IPS DF 6.9 (cell line): Measurements from ENCODE around the gene ADARB1.
"Not testable (repeated sequence)": the region's sequence is repeated elsewhere in the genome, so short reads cannot be mapped to it uniquely, and the experiment has no call there.

Experiments
- DNase-seq: peaks from one replicate; pipeline ENCODE4 v3.0.0-alpha.2; 2013; ENCODE audit warnings: low read depth, low spot score
- H3K27ac ChIP-seq: one replicate; pipeline ENCODE4 v1.5.1; 2013; ENCODE audit warnings: low read length, control low read depth
- H3K27me3 ChIP-seq: 2 replicates; pipeline ENCODE4 v1.6.1; 2013; ENCODE audit warnings: mild to moderate bottlenecking, low read length; ENCODE audit not compliant: control insufficient read depth, insufficient read depth
- H3K36me3 ChIP-seq: 2 replicates; pipeline ENCODE4 v1.6.1; 2013; ENCODE audit warnings: low read length; ENCODE audit not compliant: control insufficient read depth, insufficient read depth
- H3K4me1 ChIP-seq: 2 replicates; pipeline ENCODE4 v1.6.1; 2013; ENCODE audit warnings: low read length; ENCODE audit not compliant: control insufficient read depth, insufficient read depth
- H3K4me3 ChIP-seq: 2 replicates; pipeline ENCODE4 v1.5.1; 2013; ENCODE audit warnings: mild to moderate bottlenecking, low read length
- H3K9me3 ChIP-seq: 2 replicates; pipeline ENCODE4 v1.6.1; 2013; ENCODE audit warnings: low read length, inconsistent platforms; ENCODE audit not compliant: control insufficient read depth, insufficient read depth
- WGBS: extraction: QIAGEN DNeasy Blood & Tissue Kit; methylation state at CpG from one replicate; pipeline ENCODE4 v1.1.7; 2013; ENCODE audit warnings: mixed read lengths, missing lambda C conversion rate; ENCODE audit not compliant: insufficient read length, insufficient coverage; 5-methylcytosine and 5-hydroxymethylcytosine counted together

Gene ADARB1

DNA sequence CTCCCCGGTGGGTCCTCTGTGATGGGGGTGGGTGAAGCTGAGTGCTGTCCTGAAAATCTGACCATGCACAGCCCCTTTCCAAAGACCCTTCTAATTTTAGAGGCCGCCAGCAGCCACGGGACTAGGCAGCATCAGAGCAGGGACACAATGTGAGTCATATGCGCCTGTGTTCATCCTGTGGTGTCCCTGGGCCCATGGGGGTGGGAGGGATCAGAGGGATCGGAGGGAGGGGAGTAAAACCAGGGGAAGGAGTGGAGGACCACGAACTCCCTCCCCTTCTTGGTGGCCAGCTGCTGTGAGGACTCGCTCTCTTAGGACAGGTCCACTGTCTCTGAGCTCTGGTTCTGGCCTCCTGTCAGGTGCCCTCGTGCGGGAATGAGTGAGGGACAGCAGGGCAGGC is 61.5 kb downstream of the ADARB1 start:
- no CpG with 5 or more reads among the region's 9 CpGs for WGBS
- H3K9me3 ChIP-seq, result no peaks in the 10 kb centered on the region
- no peaks in the 10 kb centered on the region for H3K27me3 ChIP-seq
- H3K4me3 ChIP-seq, result no peak overlapping the region
- H3K36me3 ChIP-seq, result no peaks in the 10 kb centered on the region
- no peak for DNase-seq
- H3K4me1 ChIP-seq, result no peaks in the 10 kb centered on the region
- no peak overlapping the region for H3K27ac ChIP-seq

DNA sequence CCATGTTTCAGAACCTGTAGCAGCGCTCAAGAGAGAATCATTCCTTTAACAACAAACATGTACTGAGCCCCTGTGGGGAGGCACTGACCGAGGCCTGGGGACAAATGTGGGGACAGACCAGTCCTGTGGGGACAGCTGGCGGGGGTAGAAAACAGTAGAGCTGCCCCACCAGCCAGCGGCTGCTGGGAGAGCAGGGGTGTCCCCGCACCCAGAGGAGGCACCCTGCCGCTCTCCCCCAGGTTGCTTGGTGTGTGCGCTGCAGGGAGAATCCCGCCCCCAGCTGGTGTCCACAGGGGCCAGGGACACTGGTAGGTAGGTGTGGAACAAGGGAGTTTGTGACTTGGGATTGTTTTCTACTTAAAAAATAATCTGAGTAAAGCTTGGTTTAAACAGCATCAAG is 62.1 kb downstream of the ADARB1 start:
- DNase-seq, result no peak
- no peaks in the 10 kb centered on the region for H3K36me3 ChIP-seq
- WGBS, result no CpG with 5 or more reads among the region's 8 CpGs
- H3K4me3 ChIP-seq, result no peak overlapping the region
- no peaks in the 10 kb centered on the region for H3K9me3 ChIP-seq
- H3K27ac ChIP-seq, result no peak overlapping the region
- H3K27me3 ChIP-seq, result no peaks in the 10 kb centered on the region
- no peaks in the 10 kb centered on the region for H3K4me1 ChIP-seq

DNA sequence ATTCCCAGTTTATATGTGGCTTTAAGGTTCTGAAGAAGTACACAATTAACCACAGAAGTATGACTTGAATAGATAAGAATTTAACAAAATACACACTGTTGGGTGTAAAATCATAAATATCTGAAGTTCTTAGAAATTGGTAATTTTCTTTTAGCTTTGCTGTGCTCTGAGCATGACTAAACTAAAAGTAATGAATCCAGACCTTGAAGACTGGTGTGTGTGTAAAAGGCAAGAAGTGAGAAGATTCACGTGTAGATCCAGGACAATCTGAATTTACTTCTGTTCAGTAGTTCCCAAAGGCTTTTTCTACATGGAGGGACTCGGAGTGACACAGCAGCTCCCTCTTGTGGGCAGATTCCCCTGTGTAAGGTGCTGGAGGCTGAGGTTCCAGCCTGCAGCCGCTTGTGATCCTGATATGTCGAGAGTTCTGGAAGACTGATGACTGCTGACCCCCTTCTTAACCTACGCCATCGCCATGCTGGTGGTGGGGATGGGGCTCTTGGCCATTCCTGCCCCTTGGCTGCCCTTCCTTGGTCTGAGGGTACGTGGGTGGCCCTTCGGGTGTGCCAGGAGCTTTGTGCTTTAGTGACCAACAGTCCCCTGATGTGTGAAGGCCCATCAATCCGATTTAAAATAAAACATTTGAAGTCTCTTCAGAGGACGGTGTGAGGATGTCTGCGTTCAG is 62.7 kb downstream of the ADARB1 start:
- DNase-seq, result peak; percentile 77
- Histone ChIP-seq H3K27ac (no peak overlapping the region), H3K9me3 (no peaks in the 10 kb centered on the region), H3K36me3 (no peaks in the 10 kb centered on the region), H3K27me3 (no peaks in the 10 kb centered on the region), H3K4me1 (no peaks in the 10 kb centered on the region), H3K4me3 (no peak overlapping the region)
- WGBS, result no CpG with 5 or more reads among the region's 11 CpGs

DNA sequence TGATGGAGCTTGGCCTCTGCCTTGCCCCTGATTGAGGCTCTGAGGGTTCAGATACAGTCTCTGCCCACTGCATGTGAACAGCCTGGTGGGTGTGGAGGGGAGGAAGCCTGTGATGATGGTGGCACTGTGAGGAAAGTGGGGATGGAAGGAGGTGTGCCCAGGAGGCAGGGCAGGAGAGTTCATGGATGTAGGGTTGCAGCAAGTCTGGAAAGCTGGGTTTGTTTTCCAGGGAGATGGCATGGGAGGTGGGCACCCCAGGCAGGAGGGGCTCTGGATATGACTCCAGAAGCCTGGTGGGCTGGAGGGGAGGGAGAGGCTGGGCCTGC is 63.2 kb downstream of the ADARB1 start:
- H3K27ac ChIP-seq, result no peak overlapping the region
- H3K4me1 ChIP-seq, result no peaks in the 10 kb centered on the region
- DNase-seq, result no peak
- H3K27me3 ChIP-seq, result no peaks in the 10 kb centered on the region
- H3K36me3 ChIP-seq, result no peaks in the 10 kb centered on the region
- no peaks in the 10 kb centered on the region for H3K9me3 ChIP-seq
- no peak overlapping the region for H3K4me3 ChIP-seq

DNA sequence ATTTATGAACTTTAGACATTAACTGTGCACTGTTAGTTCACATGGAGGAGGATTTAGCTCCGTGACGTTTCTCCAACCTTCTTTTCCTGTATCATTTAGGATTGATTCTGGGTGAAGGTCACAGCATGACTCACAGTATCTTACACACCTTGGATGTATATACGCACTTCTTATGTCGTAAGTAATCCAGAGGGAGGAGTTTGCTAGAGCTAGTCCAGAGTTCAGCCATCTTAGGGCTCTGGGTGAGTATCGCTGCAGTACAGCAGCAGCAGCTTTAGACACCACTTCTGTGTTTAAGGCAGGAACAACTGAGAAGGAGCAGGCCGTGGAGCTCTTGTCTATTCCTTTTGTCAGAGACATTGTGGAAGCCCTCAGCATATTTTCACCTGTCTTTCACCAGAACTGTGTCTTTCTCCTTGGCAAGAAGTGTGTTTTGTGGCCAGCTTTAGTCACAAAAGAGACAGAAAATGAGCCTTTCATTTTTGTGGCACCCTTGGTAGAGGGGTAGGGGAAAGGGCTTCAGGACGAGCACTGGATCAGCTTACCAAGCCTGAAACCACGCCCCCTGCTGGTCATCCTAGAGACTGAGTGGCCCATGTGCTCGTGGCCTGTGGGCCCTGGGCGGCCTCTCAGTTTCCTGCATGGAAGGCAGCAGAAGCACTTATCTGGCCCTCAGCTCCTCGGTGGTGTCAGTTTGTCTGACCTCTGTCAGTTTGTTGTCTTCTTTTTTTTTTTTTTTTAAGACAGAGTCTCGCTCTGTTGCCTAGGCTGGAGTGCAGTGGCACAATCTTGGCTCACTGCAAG is 64.0 kb downstream of the ADARB1 start:
- H3K4me1 ChIP-seq, result no peaks in the 10 kb centered on the region
- H3K27me3 ChIP-seq, result no peaks in the 10 kb centered on the region
- H3K27ac ChIP-seq, result no peak overlapping the region
- no peak overlapping the region for H3K4me3 ChIP-seq
- no peaks in the 10 kb centered on the region for H3K9me3 ChIP-seq
- peak; percentile 70 for DNase-seq
- H3K36me3 ChIP-seq, result no peaks in the 10 kb centered on the region
- no CpG with 5 or more reads among the region's 12 CpGs for WGBS

GRCh38 chr21:45139003-45139360 is 64.6 kb downstream of the ADARB1 start:
- H3K36me3 ChIP-seq, H3K4me1 ChIP-seq, H3K9me3 ChIP-seq, H3K27ac ChIP-seq, DNase-seq, H3K27me3 ChIP-seq, H3K4me3 ChIP-seq: not testable (repeated sequence)
- no CpG with 5 or more reads among the region's 7 CpGs for WGBS

- DNase-seq, result no peak
- Histone ChIP-seq H3K9me3 (no peaks in the 10 kb centered on the region), H3K4me3 (no peak overlapping the region), H3K4me1 (no peaks in the 10 kb centered on the region), H3K27me3 (no peaks in the 10 kb centered on the region), H3K27ac (no peak overlapping the region), H3K36me3 (no peaks in the 10 kb centered on the region)
- WGBS, result no CpG with 5 or more reads among the region's 13 CpGs
These were observed 65.1 kb downstream of the ADARB1 start for GRCh38 chr21:45139473-45139872.

DNA sequence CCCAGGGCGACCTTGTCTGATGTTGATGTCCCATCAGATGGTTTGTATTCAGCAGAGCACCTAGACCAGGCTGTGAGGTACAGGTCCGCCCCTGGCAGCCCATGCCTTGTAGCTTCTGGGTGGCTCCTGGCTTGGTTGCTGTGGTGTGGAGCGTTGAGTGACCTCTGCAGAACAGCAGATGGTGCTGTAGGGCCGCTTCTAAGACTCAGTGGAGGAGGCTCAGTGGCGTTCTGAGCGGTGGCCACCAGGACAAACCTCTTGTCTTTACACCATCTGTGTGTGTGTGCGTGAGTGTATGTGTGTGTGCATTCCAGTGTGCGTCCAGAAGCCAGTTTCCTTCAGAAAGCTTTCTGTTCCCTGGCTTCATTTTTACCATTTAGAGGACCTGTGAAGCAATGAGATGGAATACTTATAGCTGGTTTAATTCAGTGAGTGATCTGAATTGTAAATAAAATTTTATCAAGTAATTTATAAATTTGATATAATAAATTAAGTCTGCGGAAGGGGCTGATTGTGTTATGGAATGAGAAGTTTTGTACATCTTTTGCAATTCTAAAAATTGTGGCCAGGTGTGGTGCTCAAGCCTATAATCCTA is 66.1 kb downstream of the ADARB1 start:
- H3K36me3 ChIP-seq, result no peaks in the 10 kb centered on the region
- 100% methylated on average over 1 of the region's 9 CpGs for WGBS
- DNase-seq, result peak; percentile 76

DNA sequence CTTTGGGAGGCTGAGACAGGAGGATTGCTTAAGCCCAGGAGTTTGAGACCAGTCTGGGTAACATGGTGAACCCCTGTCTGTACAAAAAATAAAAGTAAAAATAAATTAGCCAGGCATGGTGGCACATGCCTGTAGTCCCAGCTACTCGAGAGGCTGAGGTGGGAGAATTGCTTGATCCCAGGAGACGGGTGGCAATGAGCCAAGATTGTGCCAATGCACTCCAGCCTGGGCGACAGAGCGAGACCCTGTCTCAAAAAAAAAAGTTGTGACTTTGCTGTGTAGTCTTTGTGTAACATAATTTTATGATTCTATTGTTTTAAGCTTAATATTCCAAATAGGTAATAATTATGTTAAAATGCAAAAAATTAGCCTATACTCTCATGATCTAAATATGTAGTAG is 66.6 kb downstream of the ADARB1 start:
- not testable (repeated sequence) for DNase-seq, H3K4me1 ChIP-seq, H3K9me3 ChIP-seq, H3K27ac ChIP-seq, H3K36me3 ChIP-seq, H3K4me3 ChIP-seq, H3K27me3 ChIP-seq
- WGBS, result no CpG with 5 or more reads among the region's 4 CpGs

More for the DNA sequence above, 66.1 kb downstream of the ADARB1 start:
- Histone ChIP-seq H3K9me3 (no peaks in the 10 kb centered on the region), H3K4me1 (no peaks in the 10 kb centered on the region), H3K4me3 (no peak overlapping the region), H3K27ac (no peak overlapping the region), H3K27me3 (no peaks in the 10 kb centered on the region)

- H3K36me3 ChIP-seq, result no peaks in the 10 kb centered on the region
- no peaks in the 10 kb centered on the region for H3K4me1 ChIP-seq
- WGBS, result no CpG with 5 or more reads among the region's 5 CpGs
- no peaks in the 10 kb centered on the region for H3K27me3 ChIP-seq
- H3K27ac ChIP-seq, result no peak overlapping the region
- H3K9me3 ChIP-seq, result no peaks in the 10 kb centered on the region
- H3K4me3 ChIP-seq, result no peak overlapping the region
- no peak for DNase-seq
These were observed 67.1 kb downstream of the ADARB1 start for GRCh38 chr21:45141507-45141906.
